ENCODE data around the gene DOCK2.

The DOCK2 gene

DNA sequence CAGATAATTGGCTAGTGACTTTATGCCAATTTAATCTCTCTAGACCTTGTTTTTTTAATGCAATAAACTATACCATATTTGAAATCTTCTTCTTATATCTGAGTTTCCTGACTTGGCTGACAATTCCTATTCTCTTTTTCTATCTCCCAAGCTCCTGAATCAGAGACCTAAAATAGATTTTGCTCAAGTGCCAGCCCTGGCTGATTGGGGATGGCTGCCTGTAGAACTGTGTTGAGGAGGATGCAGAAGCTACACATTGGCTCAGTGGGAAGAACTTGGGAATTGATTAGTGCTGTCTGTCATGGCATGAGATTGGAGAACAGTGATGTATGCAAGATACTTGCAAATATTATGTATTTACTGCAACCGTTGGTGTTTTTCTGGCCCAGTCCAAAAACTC, 210.4 kb downstream of the DOCK2 start:
- peak overlapping the region; percentile 2 for H3K27ac ChIP-seq
- H3K36me3 ChIP-seq: peaks cover 31% of the 10 kb centered on the region
- H3K4me1 ChIP-seq (ENCODE audit: control insufficient read depth in 1 of 2, insufficient read depth in 1 of 2, low read depth in 1 of 2, low read length in 1 of 2): no peaks in the 10 kb centered on the region
- no peaks in the 10 kb centered on the region for H3K27me3 ChIP-seq
- no peak overlapping the region for H3K4me3 ChIP-seq (ENCODE audit: low read depth in 1 of 2, low read length in 1 of 2)
- TF ChIP-seq, protein P1, sequence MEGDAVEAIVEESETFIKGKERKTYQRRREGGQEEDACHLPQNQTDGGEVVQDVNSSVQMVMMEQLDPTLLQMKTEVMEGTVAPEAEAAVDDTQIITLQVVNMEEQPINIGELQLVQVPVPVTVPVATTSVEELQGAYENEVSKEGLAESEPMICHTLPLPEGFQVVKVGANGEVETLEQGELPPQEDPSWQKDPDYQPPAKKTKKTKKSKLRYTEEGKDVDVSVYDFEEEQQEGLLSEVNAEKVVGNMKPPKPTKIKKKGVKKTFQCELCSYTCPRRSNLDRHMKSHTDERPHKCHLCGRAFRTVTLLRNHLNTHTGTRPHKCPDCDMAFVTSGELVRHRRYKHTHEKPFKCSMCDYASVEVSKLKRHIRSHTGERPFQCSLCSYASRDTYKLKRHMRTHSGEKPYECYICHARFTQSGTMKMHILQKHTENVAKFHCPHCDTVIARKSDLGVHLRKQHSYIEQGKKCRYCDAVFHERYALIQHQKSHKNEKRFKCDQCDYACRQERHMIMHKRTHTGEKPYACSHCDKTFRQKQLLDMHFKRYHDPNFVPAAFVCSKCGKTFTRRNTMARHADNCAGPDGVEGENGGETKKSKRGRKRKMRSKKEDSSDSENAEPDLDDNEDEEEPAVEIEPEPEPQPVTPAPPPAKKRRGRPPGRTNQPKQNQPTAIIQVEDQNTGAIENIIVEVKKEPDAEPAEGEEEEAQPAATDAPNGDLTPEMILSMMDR (IDR thresholded peaks at IDR 0.05): no peak
- no peaks in the 10 kb centered on the region for H3K9me3 ChIP-seq

- TF ChIP-seq, protein P1 (IDR thresholded peaks at IDR 0.05): no peak
- H3K36me3 ChIP-seq: peaks cover 30% of the 10 kb centered on the region
- H3K4me3 ChIP-seq (ENCODE audit: low read depth in 1 of 2, low read length in 1 of 2): no peak overlapping the region
- no peaks in the 10 kb centered on the region for H3K27me3 ChIP-seq
- no peaks in the 10 kb centered on the region for H3K4me1 ChIP-seq (ENCODE audit: control insufficient read depth in 1 of 2, insufficient read depth in 1 of 2, low read depth in 1 of 2, low read length in 1 of 2)
- peak overlapping the region; percentile 2 for H3K27ac ChIP-seq
- no peaks in the 10 kb centered on the region for H3K9me3 ChIP-seq
Measured at GRCh38 chr5:169848271-169848670, 211.2 kb downstream of the DOCK2 start.

DNA sequence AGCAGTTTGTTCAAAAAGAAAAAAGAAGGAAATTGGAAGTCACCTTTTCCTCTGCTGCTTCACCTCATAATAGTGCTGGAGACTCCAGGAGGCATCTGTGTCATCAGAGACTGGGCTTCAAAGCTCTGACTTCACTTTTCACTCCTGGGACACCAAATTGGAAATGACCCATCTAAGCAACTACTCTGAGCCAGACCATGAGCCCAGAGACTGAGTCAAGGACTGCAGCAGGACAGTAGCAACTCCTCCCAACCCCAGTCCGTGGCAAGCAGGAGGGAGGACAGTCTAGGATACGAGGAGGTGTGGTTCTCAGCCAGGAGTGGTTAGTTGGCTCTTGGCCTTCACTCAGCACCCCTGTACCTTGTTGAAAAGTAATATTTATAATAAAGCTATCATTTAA, 211.7 kb downstream of the DOCK2 start:
- Histone ChIP-seq H3K4me1 (ENCODE audit: control insufficient read depth in 1 of 2, insufficient read depth in 1 of 2, low read depth in 1 of 2, low read length in 1 of 2) (no peaks in the 10 kb centered on the region), H3K27ac (no peak overlapping the region), H3K36me3 (peaks cover 29% of the 10 kb centered on the region), H3K4me3 (ENCODE audit: low read depth in 1 of 2, low read length in 1 of 2) (no peak overlapping the region), H3K9me3 (no peaks in the 10 kb centered on the region), H3K27me3 (no peaks in the 10 kb centered on the region)
- TF ChIP-seq, protein P1 (IDR thresholded peaks at IDR 0.05): no peak

DNA sequence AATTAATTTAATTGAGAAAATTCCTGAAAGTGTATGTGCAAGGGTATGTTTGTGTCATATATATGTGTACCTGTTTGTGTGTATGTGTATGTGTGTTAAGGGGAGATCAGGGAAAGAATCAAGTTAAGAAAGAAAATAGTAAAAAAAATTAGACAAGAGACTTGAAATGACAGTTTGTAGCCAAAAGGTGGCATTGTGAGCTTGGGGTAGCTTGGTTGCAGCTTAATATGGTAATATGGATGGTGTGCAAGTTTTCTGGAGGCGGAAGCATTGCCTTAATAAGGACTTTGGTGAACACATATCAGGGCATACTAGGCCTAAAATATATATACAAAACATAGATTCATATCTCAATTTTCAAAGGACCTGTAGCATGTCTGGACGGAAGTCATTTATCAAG, 213.3 kb downstream of the DOCK2 start:
- peaks cover 15% of the 10 kb centered on the region for H3K36me3 ChIP-seq
- H3K9me3 ChIP-seq: no peaks in the 10 kb centered on the region
- no peaks in the 10 kb centered on the region for H3K27me3 ChIP-seq
- H3K27ac ChIP-seq: no peak overlapping the region
- no peaks in the 10 kb centered on the region for H3K4me1 ChIP-seq (ENCODE audit: control insufficient read depth in 1 of 2, insufficient read depth in 1 of 2, low read depth in 1 of 2, low read length in 1 of 2)
- TF ChIP-seq, protein P1 (IDR thresholded peaks at IDR 0.05): no peak
- H3K4me3 ChIP-seq (ENCODE audit: low read depth in 1 of 2, low read length in 1 of 2): no peak overlapping the region

- H3K27me3 ChIP-seq: no peaks in the 10 kb centered on the region
- H3K4me3 ChIP-seq (ENCODE audit: low read depth in 1 of 2, low read length in 1 of 2): no peak overlapping the region
- no peaks in the 10 kb centered on the region for H3K9me3 ChIP-seq
- H3K4me1 ChIP-seq (ENCODE audit: control insufficient read depth in 1 of 2, insufficient read depth in 1 of 2, low read depth in 1 of 2, low read length in 1 of 2): no peaks in the 10 kb centered on the region
- TF ChIP-seq, protein P1 (IDR thresholded peaks at IDR 0.05): no peak
- peak overlapping the region; percentile 56 for H3K27ac ChIP-seq
- H3K36me3 ChIP-seq: peaks cover 14% of the 10 kb centered on the region
Measured at GRCh38 chr5:169851321-169851850, 214.3 kb downstream of the DOCK2 start.

- peak overlapping the region; percentile 32 for H3K27ac ChIP-seq
- H3K27me3 ChIP-seq: no peaks in the 10 kb centered on the region
- no peaks in the 10 kb centered on the region for H3K4me1 ChIP-seq (ENCODE audit: control insufficient read depth in 1 of 2, insufficient read depth in 1 of 2, low read depth in 1 of 2, low read length in 1 of 2)
- peaks cover 4% of the 10 kb centered on the region for H3K36me3 ChIP-seq
- no peaks in the 10 kb centered on the region for H3K9me3 ChIP-seq
- H3K4me3 ChIP-seq (ENCODE audit: low read depth in 1 of 2, low read length in 1 of 2): no peak overlapping the region
- TF ChIP-seq, protein P1 (IDR thresholded peaks at IDR 0.05): no peak
Measured at GRCh38 chr5:169856571-169856970, 219.5 kb downstream of the DOCK2 start.
